PFSK-1 (cell line): Measurements from ENCODE around the gene LRFN5.

Experiments used
- FOXP2 ChIP-seq: optimal IDR thresholded peaks from 2 replicates; pipeline ENCODE3; 2011; ENCODE audit warnings: borderline replicate concordance, control low read depth, inconsistent platforms; ENCODE audit not compliant: insufficient read depth; ENCODE audit errors: extremely low read length, extremely low read depth
- POLR2AphosphoS5 ChIP-seq: IDR thresholded peaks from 2 replicates; pipeline ENCODE4 v1.6.1; 2012; ENCODE audit warnings: low read depth, mild to moderate bottlenecking, control low read depth, low read length, moderate library complexity
- REST ChIP-seq, 2 experiments: IDR thresholded peaks; 2 replicates each; pipeline versions ENCODE4 v1.6.1 to v1.8.0; 2011 to 2012; ENCODE audit warnings: low read depth in 2 of 2, low read length in 2 of 2, control low read depth in 1 of 2, inconsistent platforms in 1 of 2, mild to moderate bottlenecking in 1 of 2, moderate library complexity in 1 of 2; ENCODE audit not compliant: insufficient read depth in 1 of 2
- SIN3A ChIP-seq: IDR thresholded peaks from 2 replicates; pipeline ENCODE4 v1.6.1; 2012; ENCODE audit warnings: mild to moderate bottlenecking, low read length, moderate library complexity, borderline replicate concordance; ENCODE audit not compliant: insufficient read depth
- TAF1 ChIP-seq: IDR thresholded peaks from 2 replicates; pipeline ENCODE4 v1.6.1; 2012; ENCODE audit warnings: low read length, control low read depth, borderline replicate concordance; ENCODE audit not compliant: insufficient read depth

The LRFN5 gene

GRCh38 chr14:41604721-41605531 lies 1.8 kb upstream of the LRFN5 start:
- TF ChIP-seq SIN3A = no peak
- TF ChIP-seq POLR2AphosphoS5 = no peak
- TF ChIP-seq TAF1 = no peak
- no peak for TF ChIP-seq FOXP2
- no peak for TF ChIP-seq REST (IDR thresholded peaks at IDR 0.05; ENCODE audit: insufficient read depth in 1 of 2, low read depth in 2 of 2, low read length in 2 of 2)

GRCh38 chr14:41605550-41606281 lies 960 bp upstream of the LRFN5 start:
- no peak for TF ChIP-seq FOXP2
- TF ChIP-seq SIN3A = no peak
- TF ChIP-seq REST (IDR thresholded peaks at IDR 0.05; ENCODE audit: insufficient read depth in 1 of 2, low read depth in 2 of 2, low read length in 2 of 2) = no peak
- no peak for TF ChIP-seq TAF1
- no peak for TF ChIP-seq POLR2AphosphoS5

- TF ChIP-seq FOXP2 (no peak), REST (IDR thresholded peaks at IDR 0.05; ENCODE audit: insufficient read depth in 1 of 2, low read depth in 2 of 2, low read length in 2 of 2) (no peak), TAF1 (no peak), POLR2AphosphoS5 (no peak), SIN3A (no peak)
Measured at GRCh38 chr14:41606282-41606531, 469 bp upstream of the LRFN5 start.

GRCh38 chr14:41607304-41607775 lies 664 bp downstream of the LRFN5 start:
- TF ChIP-seq POLR2AphosphoS5 = no peak
- TF ChIP-seq SIN3A = no peak
- no peak for TF ChIP-seq REST (IDR thresholded peaks at IDR 0.05; ENCODE audit: insufficient read depth in 1 of 2, low read depth in 2 of 2, low read length in 2 of 2)
- no peak for TF ChIP-seq TAF1
- TF ChIP-seq FOXP2 = no peak
